ENCODE measurements around the gene ACTN4.
A peak's percentile ranks its signal among the peaks of the same experiment; 100 is the strongest.

Gene ACTN4

GRCh38 chr19:38679839-38680238 is 32.4 kb downstream of the ACTN4 start:
- no peak for DNase-seq

GRCh38 chr19:38682195-38682867 is 34.9 kb downstream of the ACTN4 start:
- no peak for DNase-seq

GRCh38 chr19:38682872-38683392 is 35.5 kb downstream of the ACTN4 start:
- DNase-seq: no peak

GRCh38 chr19:38683393-38684077 is 36.1 kb downstream of the ACTN4 start:
- DNase-seq: peak; percentile 52 to 61

- DNase-seq: peak; percentile 60 to 64
These were observed 36.8 kb downstream of the ACTN4 start for GRCh38 chr19:38684078-38684861.

GRCh38 chr19:38684862-38685665 is 37.6 kb downstream of the ACTN4 start:
- no peak for DNase-seq

- peak in 1 of 2 donors; percentile 36 for DNase-seq
These were observed 38.4 kb downstream of the ACTN4 start for GRCh38 chr19:38685666-38686529.

GRCh38 chr19:38686530-38686888 is 39.1 kb downstream of the ACTN4 start:
- peak; percentile 34 to 63 for DNase-seq

- no peak for DNase-seq
These were observed 40.5 kb downstream of the ACTN4 start for GRCh38 chr19:38687837-38688378.

GRCh38 chr19:38690146-38690545 is 42.7 kb downstream of the ACTN4 start:
- DNase-seq: no peak

GRCh38 chr19:38690832-38691231 is 43.4 kb downstream of the ACTN4 start:
- DNase-seq: no peak

- DNase-seq: no peak
These were observed 44.5 kb downstream of the ACTN4 start for GRCh38 chr19:38691938-38692457.

GRCh38 chr19:38692458-38693379 is 45.3 kb downstream of the ACTN4 start:
- DNase-seq: no peak

- peak; percentile 55 to 73 for DNase-seq
These were observed 46.2 kb downstream of the ACTN4 start for GRCh38 chr19:38693380-38694223.

- no peak for DNase-seq
These were observed 47.9 kb downstream of the ACTN4 start for GRCh38 chr19:38695317-38695683.

- DNase-seq: no peak
These were observed 48.6 kb downstream of the ACTN4 start for GRCh38 chr19:38695832-38696728.

GRCh38 chr19:38696729-38697055 is 49.2 kb downstream of the ACTN4 start:
- DNase-seq: no peak

GRCh38 chr19:38697197-38697596 is 49.7 kb downstream of the ACTN4 start:
- DNase-seq: no peak
